ENCODE measurements around the gene ARHGAP31.

ARHGAP31 gene

DNA sequence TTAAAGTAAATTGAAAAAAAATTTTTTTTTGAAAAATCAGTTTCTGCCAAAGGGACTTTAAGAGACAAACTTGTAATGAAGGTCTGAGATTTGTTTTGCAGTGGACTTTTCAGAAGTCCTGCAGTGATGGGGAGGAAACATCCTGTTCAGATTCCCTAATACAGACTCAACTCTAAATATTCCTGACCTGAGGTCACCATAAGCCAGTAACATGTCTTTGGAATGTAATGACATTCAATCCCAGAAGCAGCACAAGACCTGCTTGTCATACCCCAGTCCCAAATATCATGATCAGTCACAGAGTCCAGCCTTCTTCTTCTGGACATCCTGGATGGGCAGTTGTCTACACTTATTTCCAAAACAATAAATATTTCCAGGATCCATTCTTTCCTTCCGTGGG lies 115.7 kb downstream of the ARHGAP31 start:
- Histone ChIP-seq H3K4me3 (replicated peaks; ENCODE audit: insufficient read depth, low read length) (no peak overlapping the region), H3K27ac (replicated peaks) (no peak overlapping the region), H3K27me3 (ENCODE audit: insufficient read depth, poor library complexity, severe bottlenecking) (no peaks in the 10 kb centered on the region)
- DNase-seq (ENCODE audit: low read depth in 1 of 2, low spot score in 1 of 2): no peak
- TF ChIP-seq, protein P1, sequence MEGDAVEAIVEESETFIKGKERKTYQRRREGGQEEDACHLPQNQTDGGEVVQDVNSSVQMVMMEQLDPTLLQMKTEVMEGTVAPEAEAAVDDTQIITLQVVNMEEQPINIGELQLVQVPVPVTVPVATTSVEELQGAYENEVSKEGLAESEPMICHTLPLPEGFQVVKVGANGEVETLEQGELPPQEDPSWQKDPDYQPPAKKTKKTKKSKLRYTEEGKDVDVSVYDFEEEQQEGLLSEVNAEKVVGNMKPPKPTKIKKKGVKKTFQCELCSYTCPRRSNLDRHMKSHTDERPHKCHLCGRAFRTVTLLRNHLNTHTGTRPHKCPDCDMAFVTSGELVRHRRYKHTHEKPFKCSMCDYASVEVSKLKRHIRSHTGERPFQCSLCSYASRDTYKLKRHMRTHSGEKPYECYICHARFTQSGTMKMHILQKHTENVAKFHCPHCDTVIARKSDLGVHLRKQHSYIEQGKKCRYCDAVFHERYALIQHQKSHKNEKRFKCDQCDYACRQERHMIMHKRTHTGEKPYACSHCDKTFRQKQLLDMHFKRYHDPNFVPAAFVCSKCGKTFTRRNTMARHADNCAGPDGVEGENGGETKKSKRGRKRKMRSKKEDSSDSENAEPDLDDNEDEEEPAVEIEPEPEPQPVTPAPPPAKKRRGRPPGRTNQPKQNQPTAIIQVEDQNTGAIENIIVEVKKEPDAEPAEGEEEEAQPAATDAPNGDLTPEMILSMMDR (IDR thresholded peaks at IDR 0.05; ENCODE audit: insufficient read depth, low read length): no peak

DNA sequence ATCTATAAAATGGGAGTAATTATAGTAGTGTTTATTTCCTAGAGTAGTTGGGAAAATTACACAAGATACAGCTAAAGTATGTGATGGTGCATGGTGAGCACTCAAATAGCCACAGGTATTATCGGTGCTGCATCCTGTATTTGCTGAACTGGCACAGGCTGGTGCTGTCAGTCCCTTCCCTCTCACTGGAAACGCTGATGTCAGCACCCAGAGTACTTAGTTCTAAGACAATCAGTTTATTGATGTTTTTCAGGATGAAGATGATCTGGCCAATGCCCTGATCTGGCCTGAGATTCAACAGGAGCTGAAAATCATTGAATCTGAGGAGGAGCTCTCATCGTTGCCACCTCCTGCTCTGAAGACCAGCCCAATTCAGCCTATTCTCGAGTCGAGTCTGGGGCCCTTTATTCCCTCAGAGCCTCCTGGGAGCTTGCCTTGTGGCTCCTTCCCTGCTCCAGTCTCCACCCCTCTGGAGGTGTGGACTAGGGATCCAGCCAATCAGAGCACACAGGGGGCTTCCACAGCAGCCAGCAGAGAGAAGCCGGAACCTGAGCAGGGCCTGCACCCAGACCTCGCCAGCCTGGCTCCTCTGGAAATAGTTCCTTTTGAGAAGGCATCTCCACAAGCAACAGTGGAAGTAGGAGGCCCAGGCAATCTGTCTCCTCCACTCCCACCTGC lies 119.6 kb downstream of the ARHGAP31 start:
- H3K27ac ChIP-seq (replicated peaks): no peak overlapping the region
- no peak for DNase-seq (ENCODE audit: low read depth in 1 of 2, low spot score in 1 of 2)
- TF ChIP-seq, protein P1 (IDR thresholded peaks at IDR 0.05; ENCODE audit: insufficient read depth, low read length): no peak
- TF ChIP-seq GABPA (IDR thresholded peaks at IDR 0.05; ENCODE audit: low read depth) (no peak), POLR2AphosphoS5 (IDR thresholded peaks at IDR 0.05; ENCODE audit: low read depth) (no peak)
- no peak overlapping the region for H3K4me3 ChIP-seq (replicated peaks; ENCODE audit: insufficient read depth, low read length)
- no peaks in the 10 kb centered on the region for H3K27me3 ChIP-seq (ENCODE audit: insufficient read depth, poor library complexity, severe bottlenecking)

DNA sequence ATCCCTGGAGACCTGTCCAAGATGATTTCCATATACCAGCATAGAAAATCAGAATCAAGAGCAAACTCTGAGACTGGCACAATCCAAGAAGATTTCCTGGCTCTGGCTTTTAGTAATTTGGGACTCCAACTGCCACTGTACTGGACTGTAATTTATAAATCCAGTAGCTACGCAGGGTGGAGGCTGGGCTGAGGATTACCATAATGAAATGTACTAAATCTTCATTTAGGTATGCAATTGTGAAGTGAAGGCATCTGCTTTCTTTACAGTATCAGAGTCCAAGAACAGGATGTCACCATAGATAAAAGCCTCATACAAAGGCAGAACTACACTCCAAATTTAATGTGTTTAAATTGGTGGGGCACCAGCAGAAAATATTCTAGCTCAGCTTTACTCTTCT lies 122.7 kb downstream of the ARHGAP31 start:
- TF ChIP-seq GABPA (IDR thresholded peaks at IDR 0.05; ENCODE audit: low read depth) (no peak), POLR2AphosphoS5 (IDR thresholded peaks at IDR 0.05; ENCODE audit: low read depth) (no peak), SPI1 (IDR thresholded peaks at IDR 0.05; ENCODE audit: borderline replicate concordance, low read depth) (no peak)
- TF ChIP-seq, protein P2, sequence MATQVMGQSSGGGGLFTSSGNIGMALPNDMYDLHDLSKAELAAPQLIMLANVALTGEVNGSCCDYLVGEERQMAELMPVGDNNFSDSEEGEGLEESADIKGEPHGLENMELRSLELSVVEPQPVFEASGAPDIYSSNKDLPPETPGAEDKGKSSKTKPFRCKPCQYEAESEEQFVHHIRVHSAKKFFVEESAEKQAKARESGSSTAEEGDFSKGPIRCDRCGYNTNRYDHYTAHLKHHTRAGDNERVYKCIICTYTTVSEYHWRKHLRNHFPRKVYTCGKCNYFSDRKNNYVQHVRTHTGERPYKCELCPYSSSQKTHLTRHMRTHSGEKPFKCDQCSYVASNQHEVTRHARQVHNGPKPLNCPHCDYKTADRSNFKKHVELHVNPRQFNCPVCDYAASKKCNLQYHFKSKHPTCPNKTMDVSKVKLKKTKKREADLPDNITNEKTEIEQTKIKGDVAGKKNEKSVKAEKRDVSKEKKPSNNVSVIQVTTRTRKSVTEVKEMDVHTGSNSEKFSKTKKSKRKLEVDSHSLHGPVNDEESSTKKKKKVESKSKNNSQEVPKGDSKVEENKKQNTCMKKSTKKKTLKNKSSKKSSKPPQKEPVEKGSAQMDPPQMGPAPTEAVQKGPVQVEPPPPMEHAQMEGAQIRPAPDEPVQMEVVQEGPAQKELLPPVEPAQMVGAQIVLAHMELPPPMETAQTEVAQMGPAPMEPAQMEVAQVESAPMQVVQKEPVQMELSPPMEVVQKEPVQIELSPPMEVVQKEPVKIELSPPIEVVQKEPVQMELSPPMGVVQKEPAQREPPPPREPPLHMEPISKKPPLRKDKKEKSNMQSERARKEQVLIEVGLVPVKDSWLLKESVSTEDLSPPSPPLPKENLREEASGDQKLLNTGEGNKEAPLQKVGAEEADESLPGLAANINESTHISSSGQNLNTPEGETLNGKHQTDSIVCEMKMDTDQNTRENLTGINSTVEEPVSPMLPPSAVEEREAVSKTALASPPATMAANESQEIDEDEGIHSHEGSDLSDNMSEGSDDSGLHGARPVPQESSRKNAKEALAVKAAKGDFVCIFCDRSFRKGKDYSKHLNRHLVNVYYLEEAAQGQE (IDR thresholded peaks at IDR 0.05; ENCODE audit: insufficient replicate concordance, low read depth): no peak
- TF ChIP-seq, protein P1 (IDR thresholded peaks at IDR 0.05; ENCODE audit: insufficient read depth, low read length): no peak
- Histone ChIP-seq H3K27me3 (ENCODE audit: insufficient read depth, poor library complexity, severe bottlenecking) (no peaks in the 10 kb centered on the region), H3K4me3 (replicated peaks; ENCODE audit: insufficient read depth, low read length) (no peak overlapping the region), H3K27ac (replicated peaks) (no peak overlapping the region)
- no peak for DNase-seq (ENCODE audit: low read depth in 1 of 2, low spot score in 1 of 2)

DNA sequence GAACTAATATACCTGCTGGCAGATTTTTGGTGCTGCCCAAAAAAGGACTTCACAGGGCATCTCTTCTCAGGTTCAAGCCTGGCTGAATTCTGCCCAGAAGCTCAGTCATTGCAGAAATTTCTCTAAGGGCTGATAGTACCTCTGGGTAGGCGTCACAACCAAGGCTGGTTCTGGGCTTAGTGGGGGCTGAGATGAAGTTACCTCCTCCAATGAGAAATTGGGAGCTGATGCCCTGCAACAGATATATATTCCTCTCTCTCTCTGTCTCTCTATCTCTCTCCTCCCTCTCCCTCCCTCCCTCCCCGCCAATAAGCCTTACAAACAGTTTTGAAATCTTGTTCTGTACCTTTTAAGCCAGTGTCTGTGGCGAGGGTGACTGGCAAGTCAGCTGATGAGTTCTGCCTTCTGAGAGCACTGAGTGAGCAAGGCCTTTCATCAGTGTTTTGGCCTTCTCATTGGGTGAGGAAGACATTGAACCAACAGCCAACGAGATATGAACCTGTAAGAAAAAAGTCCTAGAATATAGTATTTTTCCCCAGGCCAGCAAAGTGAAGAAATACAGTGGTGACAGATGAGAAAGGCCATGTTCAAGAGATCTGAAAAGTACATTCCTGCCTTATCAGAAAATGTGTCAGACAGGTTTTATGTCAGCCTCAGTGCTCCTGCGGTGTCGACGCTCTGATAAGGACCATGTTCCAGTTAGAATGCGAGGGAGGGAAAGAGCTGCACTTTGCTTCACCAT lies 123.8 kb downstream of the ARHGAP31 start:
- Histone ChIP-seq H3K27me3 (ENCODE audit: insufficient read depth, poor library complexity, severe bottlenecking) (no peaks in the 10 kb centered on the region), H3K4me3 (replicated peaks; ENCODE audit: insufficient read depth, low read length) (no peak overlapping the region), H3K27ac (replicated peaks) (no peak overlapping the region)
- TF ChIP-seq SPI1 (IDR thresholded peaks at IDR 0.05; ENCODE audit: borderline replicate concordance, low read depth) (no peak), POLR2AphosphoS5 (IDR thresholded peaks at IDR 0.05; ENCODE audit: low read depth) (no peak), GABPA (IDR thresholded peaks at IDR 0.05; ENCODE audit: low read depth) (no peak)
- TF ChIP-seq, protein P1 (IDR thresholded peaks at IDR 0.05; ENCODE audit: insufficient read depth, low read length): no peak
- TF ChIP-seq, protein P2 (IDR thresholded peaks at IDR 0.05; ENCODE audit: insufficient replicate concordance, low read depth): no peak
- DNase-seq (ENCODE audit: low read depth in 1 of 2, low spot score in 1 of 2): no peak
